Activated CD4-positive, CD25-positive, alpha-beta regulatory T cell treated with anti-CD3 and anti-CD28 coated beads, Interleukin-2, amount 50 U/mL, for 72 hours (primary cell): ENCODE results near the gene IFNL1.
"Not testable (repeated sequence)": the region's sequence is repeated elsewhere in the genome, so short reads cannot be mapped to it uniquely, and the experiment has no call there.

Experiments
- DNase-seq: peaks from one replicate; pipeline ENCODE4 v3.0.0; 2021

IFNL1 gene

DNA sequence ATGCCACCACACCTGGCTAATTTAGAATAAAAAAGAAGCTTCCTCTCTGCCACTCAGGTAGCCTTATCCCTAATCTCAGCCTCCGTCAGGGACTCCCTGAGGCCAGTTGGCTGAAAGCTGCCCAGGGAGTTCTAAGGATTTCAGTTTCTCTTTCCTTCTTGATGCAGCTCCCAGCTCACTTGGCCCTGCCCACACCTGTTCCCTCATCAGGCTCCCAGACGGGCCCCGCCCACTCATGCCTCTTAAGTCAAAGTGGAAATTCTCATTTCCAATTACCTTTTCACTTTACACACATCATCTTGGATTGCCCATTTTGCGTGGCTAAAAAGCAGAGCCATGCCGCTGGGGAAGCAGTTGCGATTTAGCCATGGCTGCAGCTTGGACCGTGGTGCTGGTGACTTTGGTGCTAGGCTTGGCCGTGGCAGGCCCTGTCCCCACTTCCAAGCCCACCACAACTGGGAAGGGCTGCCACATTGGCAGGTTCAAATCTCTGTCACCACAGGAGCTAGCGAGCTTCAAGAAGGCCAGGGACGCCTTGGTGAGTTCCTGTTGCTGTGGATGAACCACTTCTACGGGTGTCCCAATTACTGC, at the start of gene IFNL1:
Gene IFNL1, plus strand, starts transcription at position 353 of the 591 bp plus-strand sequence. Its CDS starts 15 bp downstream, at position 368.
- DNase-seq: no peak

DNA sequence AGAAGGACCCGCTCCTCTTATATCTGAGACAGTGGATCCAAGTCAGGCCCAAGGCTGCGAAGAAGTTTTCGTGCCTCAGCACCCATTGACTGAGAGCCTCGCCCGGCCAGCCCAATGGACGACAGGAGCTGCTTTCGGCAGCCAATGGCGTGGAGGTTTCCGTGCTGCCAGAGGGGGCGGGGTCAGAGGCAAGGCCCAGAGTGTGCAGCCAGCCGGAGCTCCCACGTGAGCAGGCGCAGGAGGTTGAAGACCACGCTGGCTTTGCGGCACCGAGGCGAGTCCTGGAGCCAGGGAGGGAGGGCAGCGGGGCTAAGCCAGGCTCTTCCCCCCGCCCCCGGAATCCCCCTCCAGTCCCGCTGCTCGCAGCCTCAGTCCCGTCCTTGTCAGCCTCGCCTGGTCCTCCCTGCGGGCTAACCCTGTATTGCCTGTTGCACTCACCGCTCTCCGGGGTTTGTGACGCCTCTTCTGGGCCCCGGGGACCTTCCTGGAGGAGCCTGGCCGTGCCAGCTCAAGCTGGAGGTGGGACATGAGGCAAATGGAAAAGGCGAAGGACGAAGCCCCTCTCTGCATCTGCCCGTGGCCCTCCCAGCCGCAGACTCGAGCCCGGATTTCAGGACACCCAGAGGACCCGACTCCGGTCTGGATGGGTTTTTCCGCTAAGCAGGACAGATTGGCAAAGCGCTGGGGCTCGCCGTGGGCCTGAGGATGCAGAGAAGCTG, 49.1 kb upstream of the IFNL1 start:
- DNase-seq: no peak

DNA sequence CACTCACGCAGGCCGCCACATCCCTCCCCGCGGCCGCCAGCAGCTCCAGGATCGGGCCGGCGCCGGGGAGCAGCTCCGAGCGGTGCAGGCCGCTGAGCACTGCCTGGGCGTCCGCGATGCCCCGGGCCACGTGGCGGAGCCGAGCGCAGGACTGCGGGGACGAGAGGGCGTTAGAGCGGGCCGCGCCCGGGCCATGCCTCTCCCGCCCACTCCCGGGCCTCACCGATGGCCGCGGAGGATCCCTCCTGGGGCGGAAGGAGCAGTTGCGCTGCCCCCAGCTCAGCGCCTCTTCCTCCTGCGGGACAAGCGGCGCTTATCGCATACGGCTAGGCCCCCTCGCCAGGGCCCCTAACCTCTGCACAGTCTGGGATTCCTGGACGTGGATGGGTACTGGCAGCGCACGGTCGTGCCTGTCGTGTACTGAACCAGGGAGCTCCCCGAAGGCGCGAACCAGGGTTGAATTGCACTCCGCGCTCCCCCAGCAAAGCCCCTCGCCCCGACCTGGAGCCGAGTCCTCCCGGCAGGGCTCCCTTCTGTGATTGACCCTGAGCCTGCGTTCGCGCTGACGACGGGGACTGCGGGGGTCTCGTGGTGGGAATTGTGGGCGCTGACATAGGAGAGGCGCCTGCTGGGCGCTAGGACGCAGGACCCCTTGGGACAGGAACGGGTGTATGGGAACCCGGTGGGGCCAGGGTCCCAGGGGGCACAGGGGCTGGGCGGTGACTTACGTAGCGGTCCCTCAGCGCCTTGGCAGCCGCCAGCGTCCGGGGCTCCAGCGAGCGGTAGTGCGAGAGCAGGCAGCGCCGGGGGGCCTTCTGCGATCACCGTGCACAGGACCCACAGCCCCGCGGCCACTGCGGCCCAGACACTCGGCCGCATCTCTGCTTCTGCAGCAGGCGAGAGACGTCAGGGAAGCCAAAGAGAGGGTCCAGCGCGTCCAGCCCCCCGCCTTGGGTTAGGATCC, 48.2 kb upstream of the IFNL1 start:
- DNase-seq: no peak

DNA sequence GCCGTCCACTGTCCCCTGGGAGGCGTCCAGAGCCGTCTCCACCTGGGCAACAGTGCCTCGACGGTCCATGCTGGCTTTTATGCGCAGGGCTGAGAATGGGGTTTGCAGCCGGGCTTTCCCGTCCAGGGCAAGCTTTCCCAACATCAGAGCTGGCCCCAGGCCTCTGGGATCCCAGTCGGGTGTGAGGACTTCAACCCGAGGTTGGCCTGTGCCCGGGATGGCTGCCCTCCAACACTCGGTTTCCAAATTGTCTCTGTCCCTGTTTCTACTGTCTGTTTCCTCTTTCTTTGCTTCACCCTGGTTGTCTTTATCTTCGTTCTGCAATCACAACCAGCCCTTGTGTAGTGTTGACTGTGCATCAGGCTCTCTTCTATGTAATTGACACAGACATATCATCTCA, 47.4 kb upstream of the IFNL1 start, which contains the start of gene IFNL4:
Gene IFNL4, minus strand, starts transcription at position 51 of the 400 bp plus-strand sequence.
- no peak for DNase-seq

DNA sequence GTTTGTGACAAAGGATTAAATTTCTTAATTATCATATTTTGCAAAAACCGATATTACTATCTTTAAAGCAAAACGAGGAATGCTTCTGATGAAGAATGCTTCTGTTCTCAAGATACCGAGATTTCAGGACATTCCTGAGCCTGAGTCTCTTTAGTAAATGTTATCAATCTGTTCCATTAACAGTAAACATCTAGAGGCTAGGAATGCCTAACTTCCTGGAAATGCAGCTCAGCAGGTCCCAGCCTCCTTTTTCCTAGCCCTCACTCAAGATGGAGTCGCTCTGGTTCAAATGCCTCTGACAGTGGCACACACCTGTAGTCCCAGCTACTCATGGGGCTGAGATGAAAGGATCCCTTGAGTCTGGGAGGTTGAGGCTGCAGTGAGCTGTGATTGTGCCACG, 45.1 kb upstream of the IFNL1 start:
- DNase-seq: no peak

DNA sequence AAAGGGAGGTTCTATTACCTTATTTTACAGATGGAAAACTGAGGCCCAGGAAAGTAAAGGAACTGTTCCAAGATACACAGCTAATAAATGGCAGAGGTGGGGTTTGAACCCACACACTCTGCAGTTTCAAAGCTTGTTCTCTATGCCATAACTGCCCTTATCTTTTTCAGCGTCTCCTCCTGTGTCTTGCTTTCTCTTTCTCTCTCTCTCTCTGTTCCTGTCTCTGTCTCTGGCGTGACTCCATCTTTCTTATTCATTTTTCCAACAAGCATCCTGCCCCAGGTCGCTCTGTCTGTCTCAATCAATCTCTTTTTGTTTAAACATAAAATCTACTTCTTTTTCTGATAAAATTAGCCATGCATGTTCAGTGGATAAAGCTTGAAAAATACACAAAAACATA, 44.4 kb upstream of the IFNL1 start:
- DNase-seq: no peak

DNA sequence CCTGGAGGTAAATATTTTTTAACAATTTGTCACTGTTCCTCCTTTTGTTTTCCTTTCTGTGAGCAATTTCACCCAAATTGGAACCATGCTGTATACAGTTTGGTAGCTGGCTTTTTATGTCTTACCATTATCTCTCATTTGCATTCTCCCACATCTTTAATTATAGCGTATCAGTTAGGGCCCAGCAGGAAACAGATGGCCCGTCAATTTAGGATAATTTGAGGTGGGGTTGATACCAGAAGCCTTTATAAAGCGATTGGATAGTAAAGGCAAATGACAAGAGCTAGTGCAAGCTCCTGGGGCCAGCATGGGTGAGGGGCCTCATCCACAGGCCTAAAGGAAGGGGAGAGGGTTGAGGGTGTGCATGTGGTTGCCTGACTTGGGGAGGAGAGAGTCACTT, 43.7 kb upstream of the IFNL1 start:
- DNase-seq: no peak

DNA sequence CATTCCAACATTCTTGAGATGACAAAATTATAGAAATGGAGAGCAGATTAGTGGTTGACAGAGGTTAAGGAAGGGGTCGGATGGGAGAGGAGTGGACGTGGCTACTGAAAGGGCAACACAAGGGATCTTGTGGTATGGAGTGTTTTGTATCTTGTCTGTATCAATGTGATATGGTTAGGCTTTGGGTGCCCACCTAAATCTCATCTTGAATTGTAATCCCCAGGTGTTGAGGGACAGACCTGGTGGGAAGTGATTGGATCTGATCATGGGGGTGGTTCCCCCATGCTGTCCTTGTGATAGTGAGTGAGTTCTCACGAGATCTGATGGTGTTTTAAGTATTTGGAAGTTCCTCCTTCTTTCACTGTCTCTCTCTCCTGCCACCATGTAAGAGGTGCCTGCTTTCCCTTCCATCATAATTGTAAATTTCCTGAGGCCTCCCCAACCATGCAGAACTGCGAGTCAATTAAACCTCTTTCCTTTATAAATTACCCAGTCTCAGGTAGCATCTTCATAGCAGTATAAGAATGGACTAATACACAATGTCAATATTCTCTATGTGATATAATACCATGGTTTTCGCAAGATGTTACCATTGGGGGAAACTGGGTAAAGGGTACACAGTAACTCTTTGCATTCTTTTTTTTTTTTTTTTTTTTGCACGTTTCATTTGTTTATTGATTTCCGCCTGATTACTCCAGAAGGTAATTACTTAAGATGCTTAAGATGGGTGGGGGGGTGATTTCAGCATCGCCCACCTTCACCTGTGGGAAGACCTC, 42.6 kb upstream of the IFNL1 start:
- DNase-seq: no peak

DNA sequence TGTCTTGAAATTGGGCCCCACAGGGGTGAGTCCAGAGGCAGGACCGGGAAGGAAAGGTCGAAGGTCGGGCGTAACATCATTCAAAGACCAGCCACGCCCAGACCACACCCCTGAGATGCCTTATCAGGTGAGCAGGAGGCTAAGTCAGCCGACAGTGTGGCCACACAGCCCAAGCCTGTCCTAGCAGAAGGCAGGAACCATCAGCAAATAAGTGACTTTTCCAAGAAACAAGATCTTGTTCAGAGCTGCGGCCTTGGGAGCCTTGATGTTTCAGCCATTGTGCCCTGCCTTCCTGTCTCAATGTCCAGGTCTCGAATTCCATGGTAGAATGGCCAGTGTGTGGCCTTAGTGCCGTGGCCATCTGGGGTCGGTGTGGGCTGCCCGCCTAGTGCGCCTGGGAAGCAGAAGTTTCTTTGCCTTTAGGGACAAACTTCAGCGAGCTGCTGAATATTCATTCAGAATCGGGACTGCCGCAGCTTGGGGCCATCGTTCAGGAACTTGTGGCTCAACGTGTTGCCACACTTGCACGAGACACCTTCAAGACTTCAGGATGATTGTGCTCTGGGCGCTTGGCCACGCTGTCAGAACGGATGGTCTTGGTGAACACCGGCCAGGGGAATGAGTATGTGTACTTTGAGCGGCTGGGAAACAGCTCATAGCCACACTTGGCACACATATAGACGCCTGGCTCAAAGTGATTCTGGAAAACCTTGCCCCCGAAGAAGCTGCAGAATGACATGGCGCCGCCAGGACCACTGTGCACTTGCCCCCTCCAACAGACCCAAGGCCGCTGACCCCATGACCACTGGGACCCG, 41.5 kb upstream of the IFNL1 start:
- no peak for DNase-seq

DNA sequence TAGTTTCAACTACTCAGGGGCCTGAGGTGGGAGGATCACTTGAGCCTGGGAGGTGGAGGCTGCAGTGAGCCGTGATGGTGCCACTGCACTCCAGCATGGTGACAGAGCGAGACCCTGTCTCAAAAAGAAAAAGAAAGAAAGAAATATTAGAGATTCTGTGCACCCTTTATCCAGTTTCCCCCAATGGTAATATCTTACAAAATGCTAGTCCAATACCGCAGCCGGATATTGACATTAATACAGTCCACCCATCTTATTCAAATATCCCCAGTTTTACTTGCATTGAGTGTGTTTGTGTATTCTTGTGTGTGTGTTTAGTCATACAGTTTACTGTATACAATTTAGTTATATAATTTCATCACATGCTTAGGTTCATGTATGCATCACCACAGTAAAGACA, 39.0 kb upstream of the IFNL1 start:
- DNase-seq: no peak

DNA sequence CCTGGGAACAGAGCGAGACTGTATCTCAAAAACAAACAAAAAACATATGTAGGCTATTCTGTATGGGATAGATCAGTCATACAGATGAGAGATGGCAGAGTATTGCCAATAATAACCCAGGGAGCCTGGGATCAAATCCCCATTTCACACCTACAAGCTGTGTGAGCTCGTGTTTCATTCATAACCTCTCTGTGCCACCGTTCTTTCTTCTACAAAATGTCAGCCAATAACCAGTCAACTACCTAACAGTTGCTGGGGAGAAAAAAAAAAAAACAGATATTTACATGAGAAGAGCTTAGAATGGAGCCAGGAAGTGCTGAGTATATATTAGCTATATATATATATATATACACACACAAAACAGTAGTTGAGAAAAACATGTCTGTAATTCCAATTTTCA, 34.5 kb upstream of the IFNL1 start:
- DNase-seq: no peak

DNA sequence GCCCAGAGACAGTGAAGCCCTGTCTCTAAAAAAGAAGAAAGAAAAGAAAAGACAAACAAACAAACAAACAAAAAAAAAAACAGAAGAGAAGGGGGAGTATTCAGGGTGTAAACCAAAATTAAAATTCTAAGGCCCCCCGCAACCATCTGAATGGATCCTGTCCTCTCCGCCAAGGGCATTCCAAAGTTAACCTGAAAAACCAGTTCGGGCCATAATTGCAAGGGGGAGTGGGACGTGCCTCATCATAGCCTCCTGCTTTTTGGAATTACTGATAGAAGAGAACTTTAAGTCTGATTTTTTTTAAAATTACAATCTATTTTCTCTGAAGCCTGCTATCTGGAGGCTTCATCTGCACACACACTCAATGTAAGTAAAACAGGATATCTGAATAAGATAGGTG, 33.7 kb upstream of the IFNL1 start:
- DNase-seq: no peak

DNA sequence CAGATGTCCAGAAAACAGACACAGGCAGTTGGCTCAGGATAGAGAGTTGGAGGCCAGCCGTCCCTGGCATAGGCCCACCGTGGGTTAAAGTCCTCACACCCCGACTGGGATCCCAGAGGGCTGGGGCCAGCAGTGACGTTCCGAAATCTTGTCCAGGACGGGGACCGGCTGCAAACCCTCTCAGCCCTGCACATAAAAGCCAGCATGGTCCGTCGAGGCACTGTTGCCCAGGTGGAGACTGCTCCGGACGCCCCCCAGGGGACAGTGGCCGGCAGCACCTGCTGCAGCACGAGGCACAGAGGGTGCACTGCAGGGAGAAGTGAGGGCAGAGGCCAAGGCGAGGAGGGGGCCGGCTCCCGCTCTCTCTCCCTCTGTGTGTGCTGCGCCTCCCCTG, 32.3 kb upstream of the IFNL1 start:
- DNase-seq: no peak

DNA sequence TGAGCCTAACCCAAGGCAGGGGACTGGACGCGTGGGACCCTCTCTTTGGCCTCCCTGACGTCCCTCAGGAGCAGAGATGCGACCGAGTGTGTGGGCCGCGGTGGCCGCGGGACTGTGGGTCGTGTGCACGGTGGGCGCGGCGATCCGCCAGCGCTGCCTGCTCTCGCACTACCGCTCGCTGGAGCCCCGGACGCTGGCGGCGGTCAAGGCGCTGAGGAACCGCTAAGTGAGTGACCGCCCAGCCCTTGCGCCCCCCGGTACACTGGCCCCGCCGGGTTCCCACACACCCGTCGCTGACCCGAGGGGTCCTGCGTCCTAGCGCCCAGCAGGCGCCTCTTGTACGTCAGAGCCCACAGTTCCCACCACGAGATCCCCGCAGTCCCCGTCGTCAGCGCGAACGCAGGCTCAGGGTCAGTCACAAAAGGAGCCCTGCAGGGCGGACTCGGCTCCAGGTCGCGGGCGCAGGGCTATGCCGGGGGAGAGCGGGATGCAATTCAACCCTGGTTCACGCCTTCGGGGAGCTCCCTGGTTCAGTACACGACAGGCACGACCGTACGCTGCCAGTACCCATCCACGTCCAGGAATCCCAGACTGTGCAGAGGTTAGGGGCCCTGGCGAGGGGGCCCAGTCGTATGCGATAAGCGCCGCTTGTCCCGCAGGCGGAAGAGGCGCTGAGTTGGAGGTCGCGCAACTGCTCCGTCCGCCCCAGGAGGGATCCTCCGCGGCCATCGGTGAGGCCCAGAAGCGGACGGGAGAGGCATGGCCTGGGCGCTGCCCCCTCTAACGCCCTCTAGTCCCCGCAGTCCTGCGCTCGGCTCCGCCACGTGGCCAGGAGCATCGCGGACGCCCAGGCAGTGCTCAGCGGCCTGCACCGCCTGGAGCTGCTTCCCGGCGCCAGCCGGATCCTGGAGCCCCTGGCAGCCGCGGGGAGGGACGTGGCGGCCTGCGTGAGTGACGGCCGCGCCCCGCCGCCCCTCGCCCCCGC, 31.6 kb upstream of the IFNL1 start:
- no peak for DNase-seq

DNA sequence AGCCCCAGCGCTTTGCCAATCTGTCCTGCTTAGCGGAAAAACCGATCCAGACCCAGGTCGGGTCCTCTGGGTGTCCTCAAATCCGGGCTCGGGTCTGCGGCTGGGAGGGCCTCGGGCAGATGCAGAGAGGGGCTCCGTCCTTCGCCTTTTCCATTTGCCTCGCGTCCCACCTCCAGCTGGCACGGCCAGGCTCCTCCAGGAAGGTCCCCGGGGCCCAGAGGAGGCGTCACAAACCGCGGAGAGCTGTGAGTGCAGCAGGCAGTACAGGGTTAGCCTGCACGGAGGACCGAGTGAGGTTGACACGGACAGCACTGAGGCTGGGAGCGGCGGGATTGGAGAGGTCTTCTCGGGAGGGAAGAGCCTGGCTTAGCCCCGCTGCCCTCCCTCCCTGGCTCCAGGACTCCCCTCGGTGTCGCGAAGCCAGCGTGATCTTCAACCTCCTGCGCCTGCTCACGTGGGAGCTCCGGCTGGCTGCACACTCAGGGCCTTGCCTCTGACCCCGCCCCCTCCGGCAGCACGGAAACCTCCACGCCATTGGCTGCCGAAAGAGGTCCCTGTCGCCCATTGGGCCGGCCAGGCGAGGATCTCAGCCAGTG, 30.8 kb upstream of the IFNL1 start:
- no peak for DNase-seq

DNA sequence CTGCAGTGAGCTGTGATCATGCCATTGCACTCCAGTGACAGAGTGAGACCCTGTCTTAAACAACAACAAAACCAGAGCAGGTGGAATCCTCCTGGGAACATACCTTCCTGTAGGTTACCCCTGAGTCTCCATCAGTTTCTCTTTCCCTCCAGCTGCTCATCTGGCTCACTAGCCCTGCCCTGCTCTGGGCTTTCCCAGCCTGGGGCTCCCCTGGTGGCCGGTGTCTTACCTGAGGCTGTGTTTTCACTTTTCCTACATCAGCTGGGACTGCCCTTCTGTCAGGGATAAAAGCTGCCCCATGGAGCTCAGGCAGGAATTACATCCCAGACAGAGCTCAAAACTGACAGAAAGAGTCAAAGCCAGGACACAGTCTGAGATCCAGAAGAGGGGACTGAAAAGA, 28.1 kb upstream of the IFNL1 start, which contains the start of gene IFNL2:
Gene IFNL2, plus strand, starts transcription at position 312 of the 400 bp plus-strand sequence. CDS start 173 bp downstream, outside the sequence.
- not testable (repeated sequence) for DNase-seq

DNA sequence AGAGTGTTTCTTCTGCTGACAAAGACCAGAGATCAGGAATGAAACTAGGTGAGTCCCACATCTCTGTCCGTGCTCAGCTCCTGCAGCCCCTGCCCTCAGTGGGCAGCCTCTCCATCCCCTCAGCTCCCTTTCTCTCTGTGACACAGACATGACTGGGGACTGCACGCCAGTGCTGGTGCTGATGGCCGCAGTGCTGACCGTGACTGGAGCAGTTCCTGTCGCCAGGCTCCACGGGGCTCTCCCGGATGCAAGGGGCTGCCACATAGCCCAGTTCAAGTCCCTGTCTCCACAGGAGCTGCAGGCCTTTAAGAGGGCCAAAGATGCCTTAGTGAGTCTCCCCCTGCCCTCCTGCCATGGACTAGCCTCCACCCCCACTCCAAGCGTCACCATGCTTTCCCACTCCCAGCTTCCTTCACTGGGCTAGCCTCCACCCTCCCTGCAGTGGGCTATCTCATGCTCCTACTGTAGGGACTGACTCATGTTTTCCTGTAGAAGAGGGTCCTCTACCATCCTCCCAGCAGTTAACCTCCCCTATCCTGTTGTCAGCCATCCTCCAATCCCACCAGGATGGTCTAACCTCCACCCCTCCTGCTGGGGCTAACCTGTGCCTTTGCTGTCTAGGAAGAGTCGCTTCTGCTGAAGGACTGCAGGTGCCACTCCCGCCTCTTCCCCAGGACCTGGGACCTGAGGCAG, 27.5 kb upstream of the IFNL1 start:
- DNase-seq: not testable (repeated sequence)

DNA sequence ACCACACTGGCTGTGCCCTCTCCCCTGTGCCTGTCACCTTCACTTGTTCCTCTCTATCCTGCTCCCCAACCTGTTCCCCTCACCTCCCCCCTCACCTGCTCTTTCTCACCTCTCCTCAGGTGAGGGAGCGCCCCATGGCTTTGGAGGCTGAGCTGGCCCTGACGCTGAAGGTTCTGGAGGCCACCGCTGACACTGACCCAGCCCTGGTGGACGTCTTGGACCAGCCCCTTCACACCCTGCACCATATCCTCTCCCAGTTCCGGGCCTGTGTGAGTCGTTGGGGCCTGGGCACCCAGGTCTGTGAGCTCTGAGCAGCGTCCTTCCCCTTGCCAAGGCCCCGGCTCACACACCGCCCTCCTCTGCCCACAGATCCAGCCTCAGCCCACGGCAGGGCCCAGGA, 26.8 kb upstream of the IFNL1 start:
- not testable (repeated sequence) for DNase-seq
